ENCODE measurements around the gene ELOVL1.

DNA sequence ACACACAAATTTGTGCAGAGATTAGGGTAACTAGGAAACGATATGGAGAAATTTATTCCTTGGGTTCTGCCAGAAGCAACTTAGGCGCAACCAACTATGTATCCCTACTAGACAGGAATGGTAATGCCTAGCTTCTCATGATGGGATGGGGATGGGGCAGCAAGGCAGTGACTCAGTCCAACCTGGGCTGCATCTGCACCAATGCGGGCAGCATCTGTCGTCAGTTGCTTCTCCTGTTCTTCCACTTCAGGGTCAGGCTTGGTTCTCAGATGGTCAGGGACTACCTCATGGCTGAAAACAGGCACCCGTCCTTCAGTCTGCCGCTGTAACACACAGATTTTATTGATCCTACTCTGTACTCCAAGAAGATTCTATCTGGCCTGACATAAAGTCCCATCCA is 18.9 kb upstream of the ELOVL1 start:
- TF ChIP-seq POLR2A (IDR thresholded peaks at IDR 0.05; ENCODE audit: low read depth, low read length) (no peak), TAF1 (IDR thresholded peaks at IDR 0.05; ENCODE audit: borderline replicate concordance, low read depth, low read length) (no peak)
